H9 (cell line): ENCODE data around the gene LMO3. TPM values are rescaled to one million over a fixed set of nuclear protein-coding genes. Genes with fewer than 3 reads are reported as not detected.
A peak's percentile ranks its signal among the peaks of the same experiment; 100 is the strongest.

ENCODE experiments used
- DNase-seq: peaks from one replicate; pipeline ENCODE4 v3.0.0-alpha.2; 2017
- H2AFZ ChIP-seq: one replicate; pipeline ENCODE4 v1.6.1; 2013; ENCODE audit warnings: mild to moderate bottlenecking, low read length, control low read depth, moderate library complexity
- H2AK5ac ChIP-seq: 2 replicates; pipeline ENCODE4 v1.6.1; 2013; ENCODE audit warnings: low read length, control low read depth, mixed read lengths; ENCODE audit not compliant: insufficient read length
- H2BK120ac ChIP-seq: one replicate; pipeline ENCODE4 v1.6.1; 2013; ENCODE audit warnings: low read depth, mild to moderate bottlenecking, low read length, control low read depth, inconsistent platforms; ENCODE audit not compliant: poor library complexity, severe bottlenecking
- H2BK12ac ChIP-seq: 2 replicates; pipeline ENCODE4 v1.6.1; 2013; ENCODE audit warnings: low read length, control low read depth, mixed read lengths, low read depth; ENCODE audit not compliant: insufficient read length
- H2BK15ac ChIP-seq: 2 replicates; pipeline ENCODE4 v1.6.1; 2013; ENCODE audit warnings: low read depth, low read length, control low read depth
- H2BK20ac ChIP-seq: one replicate; pipeline ENCODE4 v1.6.1; 2013; ENCODE audit warnings: low read depth, mild to moderate bottlenecking, low read length, control low read depth, inconsistent platforms; ENCODE audit not compliant: poor library complexity, severe bottlenecking
- H2BK5ac ChIP-seq: 2 replicates; pipeline ENCODE4 v1.6.1; 2013; ENCODE audit warnings: low read length, control low read depth, mixed read lengths; ENCODE audit not compliant: insufficient read length
- H3K14ac ChIP-seq: 2 replicates; pipeline ENCODE4 v1.6.1; 2013; ENCODE audit warnings: low read length, control low read depth; ENCODE audit not compliant: insufficient read depth
- H3K18ac ChIP-seq: 2 replicates; pipeline ENCODE4 v1.6.1; 2013; ENCODE audit warnings: low read depth, mild to moderate bottlenecking, mixed read lengths, low read length, control low read depth; ENCODE audit not compliant: insufficient read length
- H3K23ac ChIP-seq: 2 replicates; pipeline ENCODE4 v1.6.1; 2013; ENCODE audit warnings: low read length, control low read depth, mixed read lengths, low read depth; ENCODE audit not compliant: insufficient read length
- H3K23me2 ChIP-seq: 2 replicates; pipeline ENCODE4 v1.6.1; 2013; ENCODE audit warnings: low read depth, mild to moderate bottlenecking, mixed read lengths, low read length, control low read depth; ENCODE audit not compliant: insufficient read length, poor library complexity, severe bottlenecking
- H3K27ac ChIP-seq: 2 replicates; pipeline ENCODE4 v1.5.1; 2013; ENCODE audit warnings: low read length, control low read depth, mixed read lengths, low read depth; ENCODE audit not compliant: insufficient read length
- H3K27me3 ChIP-seq: 2 replicates; pipeline ENCODE4 v1.6.1; 2013; ENCODE audit warnings: low read length, control low read depth, inconsistent platforms; ENCODE audit not compliant: insufficient read depth
- H3K4ac ChIP-seq: 2 replicates; pipeline ENCODE4 v1.6.1; 2013; ENCODE audit warnings: low read depth, mild to moderate bottlenecking, control low read depth, inconsistent platforms, low read length, moderate library complexity
- H3K4me1 ChIP-seq: 2 replicates; pipeline ENCODE4 v1.6.1; 2013; ENCODE audit warnings: low read length, control low read depth, inconsistent platforms; ENCODE audit not compliant: insufficient read depth
- H3K4me2 ChIP-seq: 2 replicates; pipeline ENCODE4 v1.6.1; 2013; ENCODE audit warnings: low read length, control low read depth, mixed read lengths; ENCODE audit not compliant: insufficient read length, insufficient read depth
- H3K56ac ChIP-seq: 2 replicates; pipeline ENCODE4 v1.6.1; 2013; ENCODE audit warnings: low read depth, mild to moderate bottlenecking, mixed read lengths, low read length, control low read depth; ENCODE audit not compliant: insufficient read length
- H3K79me1 ChIP-seq: 2 replicates; pipeline ENCODE4 v1.6.1; 2013; ENCODE audit warnings: low read depth, mild to moderate bottlenecking, moderate library complexity, low read length, control low read depth, inconsistent platforms; ENCODE audit not compliant: insufficient read depth, poor library complexity, severe bottlenecking
- H3K79me2 ChIP-seq: 2 replicates; pipeline ENCODE4 v1.6.1; 2013; ENCODE audit warnings: low read length, control low read depth, inconsistent platforms; ENCODE audit not compliant: insufficient read depth
- H3K9ac ChIP-seq: 2 replicates; pipeline ENCODE4 v1.6.1; 2013; ENCODE audit warnings: low read length, control low read depth, mixed read lengths; ENCODE audit not compliant: insufficient read length; ENCODE audit errors: extremely low read depth
- H3K9me3 ChIP-seq: one replicate; pipeline ENCODE4 v1.6.1; 2013; ENCODE audit warnings: low read depth, low read length, inconsistent platforms; ENCODE audit not compliant: control insufficient read depth
- H3T11ph ChIP-seq: one replicate; pipeline ENCODE4 v1.6.1; 2013; ENCODE audit warnings: mild to moderate bottlenecking, low read length, control low read depth, inconsistent platforms
- H4K20me1 ChIP-seq: one replicate; pipeline ENCODE4 v1.6.1; 2013; ENCODE audit not compliant: control insufficient read depth, insufficient read length, insufficient read depth
- H4K5ac ChIP-seq: 2 replicates; pipeline ENCODE4 v1.6.1; 2013; ENCODE audit warnings: low read depth, mild to moderate bottlenecking, mixed read lengths, low read length, control low read depth; ENCODE audit not compliant: insufficient read length
- H4K8ac ChIP-seq: replicated peaks from 2 replicates; pipeline ENCODE4 v1.6.1; 2013; ENCODE audit warnings: low read length, control low read depth, mixed read lengths, low read depth; ENCODE audit not compliant: insufficient read length
- H4K91ac ChIP-seq: 2 replicates; pipeline ENCODE4 v1.6.1; 2013; ENCODE audit warnings: low read depth, mild to moderate bottlenecking, moderate library complexity, mixed read lengths, low read length, control low read depth; ENCODE audit not compliant: insufficient read length
- H3K27ac Mint-ChIP-seq, 3 experiments: 2 replicates in 2 of 3; 3 replicates in 1 of 3; pipeline ENCODE4 v1.8.0; 2020 to 2021; ENCODE audit warnings: mixed read lengths in 3 of 3, mild to moderate bottlenecking in 1 of 3, moderate library complexity in 1 of 3
- H3K27me3 Mint-ChIP-seq: 2 replicates; pipeline ENCODE4 v1.8.0; 2021; ENCODE audit warnings: low read depth, mild to moderate bottlenecking, moderate library complexity, mixed read lengths
- H3K36me3 Mint-ChIP-seq, 3 experiments: 2 replicates in 2 of 3; 3 replicates in 1 of 3; pipeline ENCODE4 v1.8.0; 2020 to 2021; ENCODE audit warnings: low read depth in 3 of 3, mixed read lengths in 3 of 3; ENCODE audit not compliant: insufficient read depth in 1 of 3
- H3K4me1 Mint-ChIP-seq, 2 experiments: 2 replicates each; pipeline ENCODE4 v1.8.0; 2020; ENCODE audit warnings: mixed read lengths in 2 of 2
- H3K4me3 Mint-ChIP-seq, 2 experiments: 2 replicates in 1 of 2; 3 replicates in 1 of 2; pipeline ENCODE4 v1.8.0; 2020 to 2021; ENCODE audit warnings: mild to moderate bottlenecking in 2 of 2, mixed read lengths in 2 of 2, moderate library complexity in 1 of 2
- H3K9me3 Mint-ChIP-seq, 2 experiments: 2 replicates in 1 of 2; 3 replicates in 1 of 2; pipeline ENCODE4 v1.8.0; 2020; ENCODE audit warnings: mild to moderate bottlenecking in 2 of 2, mixed read lengths in 2 of 2, moderate library complexity in 1 of 2
- CTCF ChIP-seq: fragments of 200-600 bp; sonication (generic); conservative IDR thresholded peaks from 3 replicates; pipeline ENCODE4 v1.8.0; 2021; ENCODE audit warnings: antibody characterized with exemption, mild to moderate bottlenecking
- WGBS: extraction: QIAGEN DNeasy Blood & Tissue Kit; methylation state at CpG from one replicate; pipeline ENCODE4 v1.1.7; 2013; ENCODE audit warnings: missing lambda C conversion rate, low lambda C conversion rate, mixed read lengths; ENCODE audit not compliant: insufficient read length; ENCODE audit errors: extremely low coverage; 5-methylcytosine and 5-hydroxymethylcytosine counted together
- total RNA-seq: library from RNA; stranded (reverse); gene quantifications from 2 replicates; pipeline ENCODE4 v1.2.1, GENCODE V29; 2021

LMO3 gene
- total RNA-seq, 1 experiment from 2014 or later = not detected

GRCh38 chr12:16606201-16606849 is 363 bp upstream of the LMO3 start:
- no peak overlapping the region for H4K91ac ChIP-seq
- H2BK5ac ChIP-seq = no peak overlapping the region
- H4K8ac ChIP-seq = no peak overlapping the region
- H3K9me3 ChIP-seq = no peaks in the 10 kb centered on the region
- no peak overlapping the region for H4K5ac ChIP-seq
- peak overlapping the region in 1 of 3 experiments; percentile 16; a peak in 1 of 7 replicates for H3K27ac Mint-ChIP-seq
- H3K4me2 ChIP-seq = peak overlapping the region; percentile 91
- peak; percentile 78 for DNase-seq
- no peak overlapping the region for H2AFZ ChIP-seq
- no peak overlapping the region for H2AK5ac ChIP-seq
- no peak overlapping the region for H2BK120ac ChIP-seq
- no peak overlapping the region for H3K27ac ChIP-seq
- no peak overlapping the region for H3K4ac ChIP-seq
- peaks cover 28% of the 10 kb centered on the region for H3K23me2 ChIP-seq
- H3K4me1 Mint-ChIP-seq = peaks cover 58 to 73% of the 10 kb centered on the region in 2 experiments
- H3K9ac ChIP-seq = no peak overlapping the region
- peak overlapping the region; percentile 75 to 92 for H3K4me3 Mint-ChIP-seq
- H3K79me2 ChIP-seq = no peaks in the 10 kb centered on the region
- peaks cover 5% of the 10 kb centered on the region; the same call in 1 of the 2 replicates for H3K4me1 ChIP-seq
- H3K27me3 Mint-ChIP-seq = peaks cover 88% of the 10 kb centered on the region
- no CpG with 5 or more reads among the region's 26 CpGs for WGBS
- no peak overlapping the region for H3K23ac ChIP-seq
- no peak overlapping the region for H3K14ac ChIP-seq
- no peak for TF ChIP-seq CTCF
- H3K56ac ChIP-seq = no peak overlapping the region
- no peaks in the 10 kb centered on the region for H3K79me1 ChIP-seq
- no peaks in the 10 kb centered on the region for H4K20me1 ChIP-seq
- no peaks in the 10 kb centered on the region; a peak in 1 of 5 replicates for H3K9me3 Mint-ChIP-seq
- H3K27me3 ChIP-seq = peaks cover 5% of the 10 kb centered on the region; the same call in 1 of the 2 replicates
- H2BK20ac ChIP-seq = no peak overlapping the region
- H2BK12ac ChIP-seq = no peak overlapping the region
- no peak overlapping the region for H3T11ph ChIP-seq
- H3K36me3 Mint-ChIP-seq = no peaks in the 10 kb centered on the region
- H3K18ac ChIP-seq = no peak overlapping the region
- H2BK15ac ChIP-seq = no peak overlapping the region
